Skeletal muscle satellite cell (primary cell): ENCODE results near the gene COPS4. TPM values are rescaled to one million over a fixed set of nuclear protein-coding genes. Genes with fewer than 3 reads are reported as not detected.
"Not testable (repeated sequence)": the region's sequence is repeated elsewhere in the genome, so short reads cannot be mapped to it uniquely, and the experiment has no call there.

Experiments used
- H3K27me3 ChIP-seq: 2 replicates; pipeline ENCODE4 v1.7.0; 2013; ENCODE audit warnings: low read length; ENCODE audit not compliant: control insufficient read depth, insufficient read depth
- H3K36me3 ChIP-seq: 2 replicates; pipeline ENCODE4 v1.7.0; 2013; ENCODE audit warnings: mild to moderate bottlenecking, control low read depth, low read length; ENCODE audit not compliant: insufficient read depth
- H3K4me1 ChIP-seq: 2 replicates; pipeline ENCODE4 v1.7.0; 2013; ENCODE audit warnings: low read length; ENCODE audit not compliant: control insufficient read depth, insufficient read depth
- H3K4me2 ChIP-seq: 2 replicates; pipeline ENCODE4 v1.7.0; 2013; ENCODE audit warnings: mild to moderate bottlenecking, low read length
- H3K4me3 ChIP-seq: 2 replicates; pipeline ENCODE4 v1.7.0; 2013; ENCODE audit warnings: low read length
- H3K9ac ChIP-seq: 2 replicates; pipeline ENCODE4 v1.7.0; 2013; ENCODE audit warnings: mild to moderate bottlenecking, low read depth, low read length, moderate library complexity
- H3K9me3 ChIP-seq: replicated peaks from 2 replicates; pipeline ENCODE4 v1.7.0; 2013; ENCODE audit warnings: mild to moderate bottlenecking, control low read depth, low read length
- total RNA-seq: library from RNA; depleted of rRNA; stranded (reverse); fragments of >200 nt; gene quantifications from 2 replicates; pipeline ENCODE4 v1.2.3, GENCODE V29; 2012; rRNA removed

Gene COPS4
- total RNA-seq: 79.1 and 79.7 TPM in 2 replicates

- Histone ChIP-seq H3K4me2 (peak within 1 kb of the TSS; percentile 92), H3K4me1 (peaks cover 23% of the 10 kb centered on the region), H3K9me3 (no peaks in the 10 kb centered on the region), H3K27me3 (peaks cover 4% of the 10 kb centered on the region), H3K4me3 (peak within 1 kb of the TSS; percentile 93), H3K9ac (peak within 1 kb of the TSS; percentile 93), H3K36me3 (no peaks in the 10 kb centered on the region)
These were observed at the start of gene COPS4 for GRCh38 chr4:83034630-83035494. Gene COPS4 (plus strand): TSS chr4:83035183. CDS start chr4:83035225, 42 bp downstream.

GRCh38 chr4:82987519-82987918 is 47.5 kb upstream of the COPS4 start:
- not testable (repeated sequence) for H3K9ac ChIP-seq, H3K27me3 ChIP-seq, H3K4me2 ChIP-seq, H3K9me3 ChIP-seq, H3K36me3 ChIP-seq, H3K4me3 ChIP-seq
- H3K4me1 ChIP-seq: peaks cover 18% of the 10 kb centered on the region

GRCh38 chr4:82988323-82988832 is 46.6 kb upstream of the COPS4 start:
- Histone ChIP-seq H3K9ac (no peak overlapping the region), H3K4me3 (no peak overlapping the region), H3K36me3 (peaks cover 8% of the 10 kb centered on the region)

GRCh38 chr4:82989575-82990429 is 45.2 kb upstream of the COPS4 start:
- H3K4me3 ChIP-seq: peak overlapping the region; percentile 35
- no peaks in the 10 kb centered on the region for H3K9me3 ChIP-seq
- peak overlapping the region; percentile 63 for H3K4me2 ChIP-seq
- H3K4me1 ChIP-seq: peaks cover 18% of the 10 kb centered on the region
- H3K9ac ChIP-seq: peak overlapping the region; percentile 10
- no peaks in the 10 kb centered on the region for H3K36me3 ChIP-seq
- H3K27me3 ChIP-seq: no peaks in the 10 kb centered on the region

More at GRCh38 chr4:82988323-82988832, 46.6 kb upstream of the COPS4 start:
- Histone ChIP-seq H3K27me3 (no peaks in the 10 kb centered on the region), H3K9me3 (no peaks in the 10 kb centered on the region), H3K4me1 (peaks cover 18% of the 10 kb centered on the region), H3K4me2 (peak overlapping the region; percentile 47)

- Histone ChIP-seq H3K4me2 (no peak overlapping the region), H3K4me3 (no peak overlapping the region), H3K9ac (no peak overlapping the region), H3K9me3 (no peaks in the 10 kb centered on the region), H3K27me3 (no peaks in the 10 kb centered on the region), H3K4me1 (peaks cover 5% of the 10 kb centered on the region), H3K36me3 (no peaks in the 10 kb centered on the region)
These were observed 40.1 kb upstream of the COPS4 start for GRCh38 chr4:82994834-82995233.

GRCh38 chr4:82998898-82999297 is 36.1 kb upstream of the COPS4 start:
- Histone ChIP-seq H3K4me2 (no peak overlapping the region), H3K27me3 (no peaks in the 10 kb centered on the region), H3K4me3 (no peak overlapping the region), H3K9me3 (no peaks in the 10 kb centered on the region), H3K9ac (no peak overlapping the region), H3K4me1 (no peaks in the 10 kb centered on the region), H3K36me3 (no peaks in the 10 kb centered on the region)

GRCh38 chr4:83002329-83002728 is 32.7 kb upstream of the COPS4 start:
- no peaks in the 10 kb centered on the region for H3K4me1 ChIP-seq
- no peaks in the 10 kb centered on the region for H3K36me3 ChIP-seq
- H3K4me3 ChIP-seq: no peak overlapping the region
- no peak overlapping the region for H3K4me2 ChIP-seq
- no peaks in the 10 kb centered on the region for H3K27me3 ChIP-seq
- H3K9ac ChIP-seq: no peak overlapping the region
- no peaks in the 10 kb centered on the region for H3K9me3 ChIP-seq

- not testable (repeated sequence) for H3K27me3 ChIP-seq, H3K9me3 ChIP-seq, H3K9ac ChIP-seq, H3K4me2 ChIP-seq, H3K4me3 ChIP-seq, H3K4me1 ChIP-seq, H3K36me3 ChIP-seq
These were observed 31.8 kb upstream of the COPS4 start for GRCh38 chr4:83003044-83003791.

GRCh38 chr4:83009529-83009928 is 25.5 kb upstream of the COPS4 start:
- Histone ChIP-seq H3K9ac (peak overlapping the region; percentile 96), H3K4me1 (peaks cover 24% of the 10 kb centered on the region), H3K4me3 (peak overlapping the region; percentile 89), H3K36me3 (no peaks in the 10 kb centered on the region), H3K27me3 (no peaks in the 10 kb centered on the region), H3K4me2 (peak overlapping the region; percentile 88), H3K9me3 (no peaks in the 10 kb centered on the region)

GRCh38 chr4:83010111-83010521 is 24.9 kb upstream of the COPS4 start:
- H3K27me3 ChIP-seq: no peaks in the 10 kb centered on the region
- peak overlapping the region; percentile 89 for H3K4me3 ChIP-seq
- H3K4me1 ChIP-seq: peaks cover 24% of the 10 kb centered on the region
- no peaks in the 10 kb centered on the region for H3K36me3 ChIP-seq
- peak overlapping the region; percentile 88 for H3K4me2 ChIP-seq
- H3K9me3 ChIP-seq: no peaks in the 10 kb centered on the region
- peak overlapping the region; percentile 96 for H3K9ac ChIP-seq
